Activated naive CD4-positive, alpha-beta T cell treated with anti-CD3 and anti-CD28 coated beads, Interleukin-2, amount 50 U/mL, for 24 hours (primary cell): ENCODE results near the gene CNTN4.
"Not testable (repeated sequence)": the region's sequence is repeated elsewhere in the genome, so short reads cannot be mapped to it uniquely, and the experiment has no call there.

ENCODE experiments used
- H3K27ac Mint-ChIP-seq: one replicate; pipeline ENCODE4 v1.8.0; 2021; ENCODE audit warnings: mild to moderate bottlenecking, mixed read lengths
- H3K27me3 Mint-ChIP-seq: one replicate; pipeline ENCODE4 v1.8.0; 2021; ENCODE audit warnings: mixed read lengths
- H3K36me3 Mint-ChIP-seq: one replicate; pipeline ENCODE4 v1.8.0; 2021; ENCODE audit warnings: mixed read lengths
- H3K4me1 Mint-ChIP-seq: one replicate; pipeline ENCODE4 v1.8.0; 2021; ENCODE audit warnings: mixed read lengths
- H3K4me3 Mint-ChIP-seq: one replicate; pipeline ENCODE4 v1.8.0; 2021; ENCODE audit warnings: mild to moderate bottlenecking, mixed read lengths
- H3K9me3 Mint-ChIP-seq: one replicate; pipeline ENCODE4 v1.8.0; 2021; ENCODE audit warnings: mixed read lengths

CNTN4 gene

GRCh38 chr3:2098398-2099027, at the start of gene CNTN4:
Gene CNTN4, plus strand, starts transcription at chr3:2098866.
- no peak within 1 kb of the TSS for H3K27ac Mint-ChIP-seq
- peaks cover 36% of the 10 kb centered on the region for H3K27me3 Mint-ChIP-seq
- H3K36me3 Mint-ChIP-seq = no peaks in the 10 kb centered on the region
- peak within 1 kb of the TSS; percentile 1 for H3K4me3 Mint-ChIP-seq
- H3K9me3 Mint-ChIP-seq = no peaks in the 10 kb centered on the region
- peaks cover 4% of the 10 kb centered on the region for H3K4me1 Mint-ChIP-seq

GRCh38 chr3:2061360-2061759, 37.3 kb upstream of the CNTN4 start:
- Mint-ChIP-seq H3K27ac (no peak overlapping the region), H3K9me3 (peaks cover 5% of the 10 kb centered on the region), H3K4me3 (no peak overlapping the region), H3K4me1 (no peaks in the 10 kb centered on the region), H3K27me3 (no peaks in the 10 kb centered on the region), H3K36me3 (no peaks in the 10 kb centered on the region)

- Mint-ChIP-seq H3K27me3 (no peaks in the 10 kb centered on the region), H3K27ac (no peak overlapping the region), H3K9me3 (no peaks in the 10 kb centered on the region), H3K4me3 (no peak overlapping the region), H3K36me3 (no peaks in the 10 kb centered on the region), H3K4me1 (no peaks in the 10 kb centered on the region)
These were observed 27.1 kb upstream of the CNTN4 start for GRCh38 chr3:2071531-2071930.

- peaks cover 2% of the 10 kb centered on the region for H3K27me3 Mint-ChIP-seq
- no peaks in the 10 kb centered on the region for H3K4me1 Mint-ChIP-seq
- H3K4me3 Mint-ChIP-seq = no peak overlapping the region
- no peak overlapping the region for H3K27ac Mint-ChIP-seq
- H3K9me3 Mint-ChIP-seq = peaks cover 11% of the 10 kb centered on the region
- H3K36me3 Mint-ChIP-seq = no peaks in the 10 kb centered on the region
These were observed 19.8 kb upstream of the CNTN4 start for GRCh38 chr3:2078821-2079220.

GRCh38 chr3:2082871-2083480, 15.7 kb upstream of the CNTN4 start:
- H3K27ac Mint-ChIP-seq = no peak overlapping the region
- H3K27me3 Mint-ChIP-seq = peaks cover 2% of the 10 kb centered on the region
- no peaks in the 10 kb centered on the region for H3K4me1 Mint-ChIP-seq
- peaks cover 15% of the 10 kb centered on the region for H3K9me3 Mint-ChIP-seq
- H3K4me3 Mint-ChIP-seq = no peak overlapping the region
- H3K36me3 Mint-ChIP-seq = no peaks in the 10 kb centered on the region

GRCh38 chr3:2083558-2083957, 15.1 kb upstream of the CNTN4 start:
- not testable (repeated sequence) for H3K4me1 Mint-ChIP-seq, H3K27ac Mint-ChIP-seq, H3K36me3 Mint-ChIP-seq

GRCh38 chr3:2090095-2090911, 8.4 kb upstream of the CNTN4 start:
- Mint-ChIP-seq H3K27me3 (no peaks in the 10 kb centered on the region), H3K27ac (no peak overlapping the region), H3K9me3 (peaks cover 10% of the 10 kb centered on the region), H3K36me3 (no peaks in the 10 kb centered on the region), H3K4me3 (no peak overlapping the region), H3K4me1 (no peaks in the 10 kb centered on the region)

More at GRCh38 chr3:2083558-2083957, 15.1 kb upstream of the CNTN4 start:
- H3K27me3 Mint-ChIP-seq, H3K4me3 Mint-ChIP-seq: not testable (repeated sequence)
- H3K9me3 Mint-ChIP-seq = peaks cover 15% of the 10 kb centered on the region

GRCh38 chr3:2092758-2093157, 5.9 kb upstream of the CNTN4 start:
- H3K27ac Mint-ChIP-seq = no peak overlapping the region
- H3K9me3 Mint-ChIP-seq = peaks cover 6% of the 10 kb centered on the region
- H3K27me3 Mint-ChIP-seq = peaks cover 16% of the 10 kb centered on the region
- no peaks in the 10 kb centered on the region for H3K4me1 Mint-ChIP-seq
- no peaks in the 10 kb centered on the region for H3K36me3 Mint-ChIP-seq
- H3K4me3 Mint-ChIP-seq = no peak overlapping the region

GRCh38 chr3:2094941-2095340, 3.7 kb upstream of the CNTN4 start:
- peaks cover 3% of the 10 kb centered on the region for H3K4me1 Mint-ChIP-seq
- H3K27ac Mint-ChIP-seq = no peak overlapping the region
- peaks cover 6% of the 10 kb centered on the region for H3K9me3 Mint-ChIP-seq
- peaks cover 21% of the 10 kb centered on the region for H3K27me3 Mint-ChIP-seq
- H3K36me3 Mint-ChIP-seq = no peaks in the 10 kb centered on the region
- H3K4me3 Mint-ChIP-seq = no peak overlapping the region

- peaks cover under 1% of the 10 kb centered on the region for H3K9me3 Mint-ChIP-seq
- H3K36me3 Mint-ChIP-seq = no peaks in the 10 kb centered on the region
- no peak overlapping the region for H3K27ac Mint-ChIP-seq
- no peak overlapping the region for H3K4me3 Mint-ChIP-seq
- peaks cover 4% of the 10 kb centered on the region for H3K4me1 Mint-ChIP-seq
- peaks cover 32% of the 10 kb centered on the region for H3K27me3 Mint-ChIP-seq
These were observed 2.5 kb upstream of the CNTN4 start for GRCh38 chr3:2096216-2096615.

- Mint-ChIP-seq H3K9me3 (no peaks in the 10 kb centered on the region), H3K27ac (no peak overlapping the region), H3K27me3 (peaks cover 36% of the 10 kb centered on the region), H3K36me3 (no peaks in the 10 kb centered on the region), H3K4me1 (peaks cover 4% of the 10 kb centered on the region), H3K4me3 (no peak overlapping the region)
These were observed 950 bp upstream of the CNTN4 start for GRCh38 chr3:2097641-2098191.

- H3K36me3 Mint-ChIP-seq = no peaks in the 10 kb centered on the region
- H3K27me3 Mint-ChIP-seq = peaks cover 36% of the 10 kb centered on the region
- H3K27ac Mint-ChIP-seq = no peak overlapping the region
- peaks cover 4% of the 10 kb centered on the region for H3K4me1 Mint-ChIP-seq
- no peak overlapping the region for H3K4me3 Mint-ChIP-seq
- no peaks in the 10 kb centered on the region for H3K9me3 Mint-ChIP-seq
These were observed 484 bp downstream of the CNTN4 start for GRCh38 chr3:2099028-2099671.

GRCh38 chr3:2099779-2100191, 1.1 kb downstream of the CNTN4 start:
- H3K27me3 Mint-ChIP-seq = peaks cover 36% of the 10 kb centered on the region
- H3K9me3 Mint-ChIP-seq = no peaks in the 10 kb centered on the region
- peaks cover 4% of the 10 kb centered on the region for H3K4me1 Mint-ChIP-seq
- H3K4me3 Mint-ChIP-seq = peak overlapping the region; percentile 41
- no peaks in the 10 kb centered on the region for H3K36me3 Mint-ChIP-seq
- no peak overlapping the region for H3K27ac Mint-ChIP-seq

- Mint-ChIP-seq H3K9me3 (peaks cover 8% of the 10 kb centered on the region), H3K4me1 (no peaks in the 10 kb centered on the region), H3K4me3 (no peak overlapping the region), H3K36me3 (no peaks in the 10 kb centered on the region), H3K27me3 (peaks cover 5% of the 10 kb centered on the region), H3K27ac (no peak overlapping the region)
These were observed 7.8 kb downstream of the CNTN4 start for GRCh38 chr3:2106438-2106837.

GRCh38 chr3:2110597-2111117, 12.0 kb downstream of the CNTN4 start:
- Mint-ChIP-seq H3K27me3 (peaks cover 1% of the 10 kb centered on the region), H3K4me1 (no peaks in the 10 kb centered on the region)

More at GRCh38 chr3:2110597-2111117, 12.0 kb downstream of the CNTN4 start:
- H3K4me3 Mint-ChIP-seq = no peak overlapping the region
- no peak overlapping the region for H3K27ac Mint-ChIP-seq
- peaks cover 8% of the 10 kb centered on the region for H3K9me3 Mint-ChIP-seq
- H3K36me3 Mint-ChIP-seq = no peaks in the 10 kb centered on the region
